Measurements from ENCODE around the gene FAM131A. TPM values are rescaled to one million over a fixed set of nuclear protein-coding genes. Genes with fewer than 3 reads are reported as not detected.

Gene FAM131A
- total RNA-seq, 4 donors from 2014 or later, result 19.2 to 35.1 (median 22.5) TPM

DNA sequence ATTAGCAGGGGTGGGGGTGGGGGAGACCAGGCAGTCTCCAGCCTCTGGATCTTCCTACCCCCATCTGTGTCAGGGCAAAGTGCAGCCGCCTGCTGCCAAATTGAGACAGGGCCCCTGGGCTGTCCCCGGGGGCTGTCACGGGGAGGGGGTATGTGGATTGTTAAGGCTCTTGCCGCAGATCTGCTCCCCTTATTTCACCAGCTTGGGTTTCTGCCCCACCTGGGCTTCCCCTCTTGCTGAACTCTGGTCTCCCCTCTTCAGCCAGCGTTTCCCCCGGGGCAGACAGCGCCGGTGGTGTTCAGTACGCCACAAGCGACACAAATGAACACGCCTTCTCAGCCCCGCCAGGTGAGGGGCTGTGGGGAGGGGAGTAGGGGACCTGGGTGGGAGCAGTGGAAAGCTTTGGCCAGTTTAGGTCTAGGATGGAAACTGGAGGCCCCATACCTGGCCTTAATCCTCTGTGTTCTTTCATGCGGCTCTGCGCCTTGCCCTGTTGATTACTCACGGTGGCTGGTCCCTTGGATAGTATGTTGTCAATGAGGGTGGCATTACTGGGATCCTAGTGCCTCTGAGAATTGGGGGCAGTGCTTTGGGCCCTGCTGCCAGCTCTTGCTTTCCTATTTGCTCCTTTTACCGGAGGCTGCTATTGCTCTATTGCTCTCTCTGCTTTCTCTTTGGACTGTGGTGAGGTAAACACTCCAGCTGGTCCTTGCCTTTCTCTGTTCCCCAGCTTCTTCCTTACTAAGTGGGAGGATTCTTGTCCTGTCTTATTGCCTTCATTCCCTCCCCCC, 21.3 kb upstream of the FAM131A start:
- H3K36me3 ChIP-seq, result peaks cover 6 to 9% of the 10 kb centered on the region in 2 donors
- H3K27me3 ChIP-seq, result no peaks in the 10 kb centered on the region
- no peaks in the 10 kb centered on the region for H3K9me3 ChIP-seq
- peaks cover 51 to 52% of the 10 kb centered on the region in 2 donors for H3K4me1 ChIP-seq
- 32 to 39% methylated on average over 11 to 14 of the region's 16 CpGs for WGBS, 2 donors
- peak overlapping the region; percentile 25 to 86 (median 86) for H3K4me3 ChIP-seq (replicated peaks in 1 of 3)
- TF ChIP-seq POLR2A (IDR thresholded peaks at IDR 0.05), result no peak
- TF ChIP-seq, protein P1, sequence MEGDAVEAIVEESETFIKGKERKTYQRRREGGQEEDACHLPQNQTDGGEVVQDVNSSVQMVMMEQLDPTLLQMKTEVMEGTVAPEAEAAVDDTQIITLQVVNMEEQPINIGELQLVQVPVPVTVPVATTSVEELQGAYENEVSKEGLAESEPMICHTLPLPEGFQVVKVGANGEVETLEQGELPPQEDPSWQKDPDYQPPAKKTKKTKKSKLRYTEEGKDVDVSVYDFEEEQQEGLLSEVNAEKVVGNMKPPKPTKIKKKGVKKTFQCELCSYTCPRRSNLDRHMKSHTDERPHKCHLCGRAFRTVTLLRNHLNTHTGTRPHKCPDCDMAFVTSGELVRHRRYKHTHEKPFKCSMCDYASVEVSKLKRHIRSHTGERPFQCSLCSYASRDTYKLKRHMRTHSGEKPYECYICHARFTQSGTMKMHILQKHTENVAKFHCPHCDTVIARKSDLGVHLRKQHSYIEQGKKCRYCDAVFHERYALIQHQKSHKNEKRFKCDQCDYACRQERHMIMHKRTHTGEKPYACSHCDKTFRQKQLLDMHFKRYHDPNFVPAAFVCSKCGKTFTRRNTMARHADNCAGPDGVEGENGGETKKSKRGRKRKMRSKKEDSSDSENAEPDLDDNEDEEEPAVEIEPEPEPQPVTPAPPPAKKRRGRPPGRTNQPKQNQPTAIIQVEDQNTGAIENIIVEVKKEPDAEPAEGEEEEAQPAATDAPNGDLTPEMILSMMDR (IDR thresholded peaks at IDR 0.05), result no peak
- intact Hi-C loops (cut with DNase I), result no loop called here
- H3K27ac ChIP-seq, result peak overlapping the region; percentile 75 to 97 (median 96)
- DNase-seq, result peak in 1 of 2 donors; percentile 21

- H3K4me3 ChIP-seq (replicated peaks in 1 of 3), result no peak overlapping the region
- no peak for DNase-seq
- peaks cover 13 to 16% of the 10 kb centered on the region in 2 donors for H3K36me3 ChIP-seq
- 84 to 88% methylated on average over 7 of the region's 7 CpGs for WGBS, 2 donors
- no peaks in the 10 kb centered on the region for H3K9me3 ChIP-seq
- TF ChIP-seq POLR2A (IDR thresholded peaks at IDR 0.05), result no peak
- TF ChIP-seq, protein P1 (IDR thresholded peaks at IDR 0.05), result no peak
- peaks cover 51 to 60% of the 10 kb centered on the region in 2 donors for H3K4me1 ChIP-seq
- H3K27me3 ChIP-seq, result no peaks in the 10 kb centered on the region
- peak overlapping the region in 2 of 3 donors; percentile 96 to 97 for H3K27ac ChIP-seq
- intact Hi-C loops (cut with DNase I), result no loop called here
These were observed 20.6 kb upstream of the FAM131A start for GRCh38 chr3:184316792-184317191.

- intact Hi-C loops (cut with DNase I), result no loop called here
- H3K36me3 ChIP-seq, result peaks cover 17 to 20% of the 10 kb centered on the region in 2 donors
- H3K27ac ChIP-seq, result peak overlapping the region in 2 of 3 donors; percentile 3 to 95
- H3K27me3 ChIP-seq, result no peaks in the 10 kb centered on the region
- H3K4me3 ChIP-seq (replicated peaks in 1 of 3), result no peak overlapping the region
- H3K4me1 ChIP-seq, result peaks cover 51 to 60% of the 10 kb centered on the region in 2 donors
- DNase-seq, result no peak
- 76 to 82% methylated on average over 5 of the region's 5 CpGs for WGBS, 2 donors
- no peaks in the 10 kb centered on the region for H3K9me3 ChIP-seq
- TF ChIP-seq, protein P1 (IDR thresholded peaks at IDR 0.05), result no peak
- no peak for TF ChIP-seq POLR2A (IDR thresholded peaks at IDR 0.05)
These were observed 20.2 kb upstream of the FAM131A start for GRCh38 chr3:184317201-184317600.

DNA sequence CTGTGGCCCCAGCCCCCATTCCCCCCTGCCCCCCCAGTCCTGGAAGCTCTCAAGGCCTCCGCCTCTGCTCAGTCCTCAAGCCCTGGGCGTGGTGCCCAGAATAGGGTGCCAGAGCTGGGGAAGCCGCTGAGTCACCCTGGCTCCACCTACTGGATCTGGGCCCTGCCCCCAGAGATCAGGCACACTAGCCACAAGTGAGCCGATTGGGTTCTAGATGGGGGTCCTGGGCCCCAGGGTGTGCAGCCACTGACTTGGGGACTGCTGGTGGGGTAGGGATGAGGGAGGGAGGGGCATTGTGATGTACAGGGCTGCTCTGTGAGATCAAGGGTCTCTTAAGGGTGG, 17.3 kb upstream of the FAM131A start:
- H3K9me3 ChIP-seq, result no peaks in the 10 kb centered on the region
- intact Hi-C loops (cut with DNase I), result no loop called here
- peaks cover 46 to 49% of the 10 kb centered on the region in 2 donors for H3K36me3 ChIP-seq
- 0% methylated on average over 3 of the region's 4 CpGs; no CpG with 5 or more reads in 1 of the 2 donors for WGBS, 2 donors
- H3K4me3 ChIP-seq (replicated peaks in 1 of 3), result peak overlapping the region in 1 of 3 donors; percentile 31
- peak overlapping the region; percentile 45 to 99 (median 95) for H3K27ac ChIP-seq
- no peaks in the 10 kb centered on the region for H3K27me3 ChIP-seq
- peaks cover 47 to 66% of the 10 kb centered on the region in 2 donors for H3K4me1 ChIP-seq
- peak; percentile 99 to 100 for DNase-seq
- TF ChIP-seq, protein P1 (IDR thresholded peaks at IDR 0.05), result no peak
- no peak for TF ChIP-seq POLR2A (IDR thresholded peaks at IDR 0.05)

DNA sequence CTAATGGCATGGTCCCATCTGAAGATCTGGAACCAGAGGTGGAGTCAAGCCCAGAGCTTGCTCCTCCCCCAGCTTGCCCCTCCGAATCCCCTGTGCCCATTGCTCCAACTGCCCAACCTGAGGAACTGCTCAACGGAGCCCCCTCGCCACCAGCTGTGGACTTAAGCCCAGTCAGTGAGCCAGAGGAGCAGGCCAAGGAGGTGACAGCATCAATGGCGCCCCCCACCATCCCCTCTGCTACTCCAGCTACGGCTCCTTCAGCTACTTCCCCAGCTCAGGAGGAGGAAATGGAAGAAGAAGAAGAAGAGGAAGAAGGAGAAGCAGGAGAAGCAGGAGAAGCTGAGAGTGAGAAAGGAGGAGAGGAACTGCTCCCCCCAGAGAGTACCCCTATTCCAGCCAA, 15.7 kb upstream of the FAM131A start:
- H3K4me1 ChIP-seq, result peaks cover 34 to 55% of the 10 kb centered on the region in 2 donors
- TF ChIP-seq, protein P1 (IDR thresholded peaks at IDR 0.05), result no peak
- TF ChIP-seq POLR2A (IDR thresholded peaks at IDR 0.05), result no peak

More for the DNA sequence above, 15.7 kb upstream of the FAM131A start:
- no peaks in the 10 kb centered on the region for H3K9me3 ChIP-seq
- no peak overlapping the region for H3K4me3 ChIP-seq (replicated peaks in 1 of 3)
- peaks cover 62 to 65% of the 10 kb centered on the region in 2 donors for H3K36me3 ChIP-seq
- no peaks in the 10 kb centered on the region for H3K27me3 ChIP-seq
- intact Hi-C loops (cut with DNase I), result no loop called here
- DNase-seq, result no peak
- peak overlapping the region in 2 of 3 donors; percentile 49 to 95 for H3K27ac ChIP-seq
- 86 to 87% methylated on average over 5 of the region's 5 CpGs for WGBS, 2 donors

Measured in thyroid gland (tissue), 4 donors.